ENCODE data around the gene EFR3B. TPM values are rescaled to one million over a fixed set of nuclear protein-coding genes. Genes with fewer than 3 reads are reported as not detected.

EFR3B gene
- total RNA-seq, 2 experiments from 2014 or later = not detected

DNA sequence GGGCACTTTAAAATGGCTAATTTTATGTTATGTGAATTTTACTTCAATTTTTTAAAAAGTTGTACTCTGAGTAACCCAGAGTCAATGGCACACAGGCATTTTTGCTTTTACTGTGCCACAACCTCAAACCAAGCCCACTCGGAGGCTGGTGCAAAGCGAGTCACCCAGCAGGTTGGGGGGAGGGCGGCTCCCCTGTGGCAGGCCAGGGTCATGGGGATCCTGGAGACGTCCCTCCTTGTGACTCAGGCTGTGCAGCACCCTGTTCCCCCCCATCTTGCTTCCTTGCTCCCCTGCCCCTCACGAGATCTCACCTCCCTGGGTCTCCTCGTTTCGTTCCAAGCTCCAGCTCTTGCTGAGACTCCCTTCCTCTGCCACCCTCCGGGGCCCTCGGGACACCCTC is 67.9 kb downstream of the EFR3B start:
- no peaks in the 10 kb centered on the region for H3K36me3 ChIP-seq (ENCODE audit: insufficient read depth, low read length)
- no TSS peak for BruUV-seq (replicated peaks)
- no peak overlapping the region for H2AFZ ChIP-seq (ENCODE audit: low read length)
- intact Hi-C loops (cut with micrococcal nuclease; ENCODE audit: unreplicated experiment) = no loop called here
- H3K9me3 ChIP-seq (ENCODE audit: low read length) = no peaks in the 10 kb centered on the region
- H3K4me3 ChIP-seq (ENCODE audit: low read depth, low read length, poor library complexity, severe bottlenecking) = no peak overlapping the region
- ChIA-PET POLR2A (no interaction called here), CTCF (ENCODE audit: unreplicated experiment) (interaction anchor here (0.5 kb wide), 1 partner anchor 193 kb away, joined by 3 read pairs; no protein-coding TSS in a partner anchor)
- DNase-seq (ENCODE audit: low spot score) = no peak
- H3K4me2 ChIP-seq (ENCODE audit: low read length) = no peak overlapping the region
- no peaks in the 10 kb centered on the region for H3K79me2 ChIP-seq (ENCODE audit: insufficient read depth, low read depth, low read length)
- no peaks in the 10 kb centered on the region for H3K9me2 ChIP-seq (ENCODE audit: insufficient read depth, low read length)
- H4K20me1 ChIP-seq (ENCODE audit: insufficient read depth, low read length) = no peaks in the 10 kb centered on the region
- no peak for TF ChIP-seq EZH2phosphoT487 (IDR thresholded peaks at IDR 0.05; ENCODE audit: borderline replicate concordance, low read depth, low read length)
- TF ChIP-seq, protein P1, sequence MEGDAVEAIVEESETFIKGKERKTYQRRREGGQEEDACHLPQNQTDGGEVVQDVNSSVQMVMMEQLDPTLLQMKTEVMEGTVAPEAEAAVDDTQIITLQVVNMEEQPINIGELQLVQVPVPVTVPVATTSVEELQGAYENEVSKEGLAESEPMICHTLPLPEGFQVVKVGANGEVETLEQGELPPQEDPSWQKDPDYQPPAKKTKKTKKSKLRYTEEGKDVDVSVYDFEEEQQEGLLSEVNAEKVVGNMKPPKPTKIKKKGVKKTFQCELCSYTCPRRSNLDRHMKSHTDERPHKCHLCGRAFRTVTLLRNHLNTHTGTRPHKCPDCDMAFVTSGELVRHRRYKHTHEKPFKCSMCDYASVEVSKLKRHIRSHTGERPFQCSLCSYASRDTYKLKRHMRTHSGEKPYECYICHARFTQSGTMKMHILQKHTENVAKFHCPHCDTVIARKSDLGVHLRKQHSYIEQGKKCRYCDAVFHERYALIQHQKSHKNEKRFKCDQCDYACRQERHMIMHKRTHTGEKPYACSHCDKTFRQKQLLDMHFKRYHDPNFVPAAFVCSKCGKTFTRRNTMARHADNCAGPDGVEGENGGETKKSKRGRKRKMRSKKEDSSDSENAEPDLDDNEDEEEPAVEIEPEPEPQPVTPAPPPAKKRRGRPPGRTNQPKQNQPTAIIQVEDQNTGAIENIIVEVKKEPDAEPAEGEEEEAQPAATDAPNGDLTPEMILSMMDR (conservative IDR thresholded peaks at IDR 0.05; ENCODE audit: low read length) = no peak
- H3K27ac ChIP-seq (ENCODE audit: low read depth, low read length, poor library complexity, severe bottlenecking) = no peak overlapping the region
- no peaks in the 10 kb centered on the region for H3K4me1 ChIP-seq (ENCODE audit: insufficient read depth, low read length, poor library complexity, severe bottlenecking)

DNA sequence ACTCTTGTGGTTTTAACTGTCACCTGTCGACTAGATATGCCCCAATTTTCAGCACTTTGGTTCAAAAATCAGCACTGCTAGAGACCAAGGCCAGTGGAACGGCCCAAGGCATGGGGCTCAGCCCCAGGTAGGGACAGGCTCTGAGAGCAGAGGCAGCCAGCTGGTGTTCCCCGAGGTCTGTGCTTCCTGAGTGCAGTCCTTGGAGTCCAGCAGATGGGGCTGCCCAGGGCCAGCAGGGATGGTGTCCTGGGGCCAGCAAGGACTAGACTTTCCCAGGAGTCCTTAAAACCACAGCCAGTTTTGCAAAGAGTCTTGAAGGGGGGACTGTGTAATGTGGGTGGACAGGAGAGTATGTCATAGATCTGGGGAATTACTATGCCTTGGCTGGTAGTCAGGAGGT is 70.2 kb downstream of the EFR3B start:
- no peak overlapping the region for H3K4me2 ChIP-seq (ENCODE audit: low read length)
- H3K9me2 ChIP-seq (ENCODE audit: insufficient read depth, low read length) = no peaks in the 10 kb centered on the region
- CTCF ChIA-PET (ENCODE audit: unreplicated experiment) = no interaction called here
- no peaks in the 10 kb centered on the region for H3K4me1 ChIP-seq (ENCODE audit: insufficient read depth, low read length, poor library complexity, severe bottlenecking)
- H3K36me3 ChIP-seq (ENCODE audit: insufficient read depth, low read length) = no peaks in the 10 kb centered on the region
- TF ChIP-seq, protein P1 (conservative IDR thresholded peaks at IDR 0.05; ENCODE audit: low read length) = no peak
- TF ChIP-seq EZH2phosphoT487 (IDR thresholded peaks at IDR 0.05; ENCODE audit: borderline replicate concordance, low read depth, low read length) = no peak
- H3K79me2 ChIP-seq (ENCODE audit: insufficient read depth, low read depth, low read length) = no peaks in the 10 kb centered on the region
- intact Hi-C loops (cut with micrococcal nuclease; ENCODE audit: unreplicated experiment) = no loop called here
- BruUV-seq (replicated peaks) = no TSS peak
- H3K27ac ChIP-seq (ENCODE audit: low read depth, low read length, poor library complexity, severe bottlenecking) = no peak overlapping the region
- no peaks in the 10 kb centered on the region for H3K9me3 ChIP-seq (ENCODE audit: low read length)
- no peak overlapping the region for H3K4me3 ChIP-seq (ENCODE audit: low read depth, low read length, poor library complexity, severe bottlenecking)
- POLR2A ChIA-PET = no interaction called here
- no peak for DNase-seq (ENCODE audit: low spot score)
- no peaks in the 10 kb centered on the region for H4K20me1 ChIP-seq (ENCODE audit: insufficient read depth, low read length)
- no peak overlapping the region for H2AFZ ChIP-seq (ENCODE audit: low read length)

DNA sequence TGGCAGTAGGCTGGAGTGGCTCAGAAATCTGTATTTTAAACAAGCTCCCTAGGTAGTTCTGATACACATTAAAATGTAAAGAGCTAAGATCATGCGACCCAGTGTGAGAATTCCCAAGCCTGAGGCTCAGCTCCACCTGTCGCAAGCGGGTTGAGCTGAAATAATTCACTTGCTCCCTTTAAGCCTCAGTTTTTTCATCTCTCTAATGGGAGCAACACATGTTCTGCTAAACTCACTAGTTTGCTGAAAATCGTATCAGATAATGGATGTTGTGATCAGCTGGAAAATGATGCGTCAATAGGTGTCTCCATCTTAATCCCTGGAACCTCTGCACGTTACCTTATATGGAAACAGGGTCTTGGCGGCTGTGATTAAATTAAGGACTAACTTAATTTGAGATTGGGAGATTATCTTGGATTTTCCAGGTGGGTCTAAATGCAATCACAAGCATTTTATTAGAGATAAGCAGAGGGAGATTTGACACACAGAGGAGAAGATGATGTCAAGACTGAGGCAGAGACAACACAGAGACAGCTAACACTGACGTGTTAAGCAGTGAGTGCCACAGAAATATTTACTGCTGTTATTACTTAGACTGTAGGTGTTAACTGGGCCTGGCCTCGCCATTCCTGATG is 73.5 kb downstream of the EFR3B start:
- POLR2A ChIA-PET = no interaction called here
- DNase-seq (ENCODE audit: low spot score) = no peak
- intact Hi-C loops (cut with micrococcal nuclease; ENCODE audit: unreplicated experiment) = no loop called here
- no peaks in the 10 kb centered on the region for H3K9me2 ChIP-seq (ENCODE audit: insufficient read depth, low read length)
- H3K9me3 ChIP-seq (ENCODE audit: low read length) = no peaks in the 10 kb centered on the region
- no peak overlapping the region for H2AFZ ChIP-seq (ENCODE audit: low read length)
- no peaks in the 10 kb centered on the region for H3K79me2 ChIP-seq (ENCODE audit: insufficient read depth, low read depth, low read length)
- no peak overlapping the region for H3K4me3 ChIP-seq (ENCODE audit: low read depth, low read length, poor library complexity, severe bottlenecking)
- no TSS peak for BruUV-seq (replicated peaks)
- CTCF ChIA-PET (ENCODE audit: unreplicated experiment) = no interaction called here
- no peak overlapping the region for H3K4me2 ChIP-seq (ENCODE audit: low read length)
- no peak overlapping the region for H3K27ac ChIP-seq (ENCODE audit: low read depth, low read length, poor library complexity, severe bottlenecking)
- no peaks in the 10 kb centered on the region for H3K36me3 ChIP-seq (ENCODE audit: insufficient read depth, low read length)
- H3K4me1 ChIP-seq (ENCODE audit: insufficient read depth, low read length, poor library complexity, severe bottlenecking) = no peaks in the 10 kb centered on the region
- no peak for TF ChIP-seq EZH2phosphoT487 (IDR thresholded peaks at IDR 0.05; ENCODE audit: borderline replicate concordance, low read depth, low read length)
- TF ChIP-seq, protein P1 (conservative IDR thresholded peaks at IDR 0.05; ENCODE audit: low read length) = no peak
- H4K20me1 ChIP-seq (ENCODE audit: insufficient read depth, low read length) = no peaks in the 10 kb centered on the region

Measured in OCI-LY7 (cell line).